NCI-H226 (cell line): Measurements from ENCODE around the gene KCNQ4.

Experiments
- DNase-seq: peaks from one replicate; pipeline ENCODE4 v3.0.0-alpha.2; 2015

The KCNQ4 gene

DNA sequence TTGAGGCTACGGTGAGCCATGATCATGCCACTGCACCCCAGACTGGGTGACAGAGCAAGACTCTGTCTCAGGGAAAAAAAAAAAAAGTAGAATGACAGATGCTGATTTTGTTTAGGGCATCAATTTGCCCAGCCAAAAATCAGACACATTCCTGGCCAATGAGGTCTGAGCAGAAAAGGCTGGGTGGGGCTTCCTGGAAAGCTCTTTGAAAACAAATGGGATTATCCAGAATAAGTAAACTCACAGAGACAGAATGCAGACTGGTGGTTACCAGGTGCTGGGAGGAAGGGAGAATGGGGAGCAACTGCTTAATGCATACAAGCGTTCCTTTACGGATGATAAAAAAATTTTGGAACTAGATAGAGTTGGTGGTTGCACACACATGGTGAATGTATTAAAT is 88.7 kb downstream of the KCNQ4 start:
- DNase-seq: peak; percentile 39

DNA sequence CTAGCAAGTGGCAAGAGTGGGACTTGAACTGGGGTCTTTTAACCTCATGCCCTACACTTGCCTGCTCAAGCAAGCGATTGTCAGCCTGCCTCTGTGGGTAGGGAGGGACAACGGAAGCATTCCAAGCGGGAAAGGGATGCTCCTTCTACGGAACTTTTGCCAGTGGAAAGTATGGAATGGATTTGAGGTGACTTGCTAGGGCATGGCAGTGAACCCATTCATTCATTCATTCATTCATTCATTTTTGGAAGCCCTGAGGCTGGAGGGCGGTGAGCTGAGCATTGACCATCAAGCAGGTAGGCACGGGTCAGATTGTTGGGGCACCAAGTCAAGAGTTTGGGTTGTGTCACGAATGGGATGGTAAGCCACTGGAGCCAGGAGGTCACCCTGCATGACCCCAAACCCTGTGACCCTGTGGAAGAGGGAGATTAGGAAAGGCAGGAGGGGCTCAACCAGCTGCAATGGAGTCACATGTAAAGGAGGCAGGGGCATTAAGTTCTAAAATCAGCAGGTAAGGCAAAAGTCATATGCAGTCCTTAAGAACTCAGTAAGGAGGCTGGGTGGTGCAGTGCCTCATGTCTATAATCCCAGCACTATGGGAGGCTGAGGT is 90.4 kb downstream of the KCNQ4 start:
- no peak for DNase-seq

DNA sequence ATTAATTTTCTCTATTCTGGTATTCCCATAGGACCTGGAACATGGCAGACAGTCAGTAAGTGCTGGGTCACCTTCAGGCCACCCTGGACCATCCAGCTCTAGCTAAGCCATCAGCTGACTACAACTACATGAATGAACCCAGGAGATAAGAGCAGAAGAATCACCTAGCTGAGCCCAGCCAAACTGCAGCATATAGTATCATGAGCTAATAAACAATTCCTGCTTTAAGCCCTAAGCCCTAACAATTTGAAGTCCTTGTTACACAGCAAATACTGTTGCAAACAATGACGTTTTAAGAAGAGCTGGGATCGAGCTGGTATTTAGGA is 92.8 kb downstream of the KCNQ4 start:
- DNase-seq: no peak

DNA sequence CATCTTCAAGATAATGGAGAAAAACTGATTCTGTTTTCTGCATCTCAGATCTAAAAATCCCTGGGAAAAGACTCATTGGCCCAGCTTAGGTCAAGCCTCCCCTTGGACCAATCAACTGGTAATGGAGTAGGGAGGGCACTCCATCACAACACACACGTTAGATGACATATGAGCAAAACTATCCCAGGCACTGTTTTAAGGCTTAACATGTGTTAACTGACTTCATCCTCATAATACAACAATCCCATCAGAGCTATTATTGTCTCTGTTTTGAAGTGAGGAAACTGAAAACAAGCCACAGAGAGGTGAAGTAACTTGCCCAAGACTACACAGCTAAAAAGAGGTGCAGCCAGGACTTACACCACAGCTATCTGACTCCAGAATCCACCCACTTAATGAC is 93.3 kb downstream of the KCNQ4 start:
- DNase-seq: no peak

DNA sequence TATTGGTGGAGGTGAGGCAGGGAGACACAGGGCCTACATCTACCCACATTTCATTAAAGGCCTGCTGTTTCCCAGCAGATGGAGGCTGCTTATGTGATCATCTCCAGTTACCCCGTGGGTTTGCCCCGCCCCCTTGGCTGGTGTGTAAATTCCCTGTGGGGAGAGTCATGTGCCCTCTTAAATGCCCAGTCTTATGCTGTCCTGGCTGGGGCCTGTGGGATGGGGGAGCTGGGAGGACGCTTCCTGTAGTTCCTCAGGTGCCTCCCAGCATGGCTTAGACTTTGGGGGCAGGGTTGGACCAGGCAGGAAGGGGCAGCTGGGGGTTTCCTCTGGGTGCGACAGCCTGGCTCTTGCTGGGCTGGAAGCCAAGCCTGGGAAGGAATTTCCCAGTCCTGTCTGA is 94.1 kb downstream of the KCNQ4 start:
- peak; percentile 95 for DNase-seq

DNA sequence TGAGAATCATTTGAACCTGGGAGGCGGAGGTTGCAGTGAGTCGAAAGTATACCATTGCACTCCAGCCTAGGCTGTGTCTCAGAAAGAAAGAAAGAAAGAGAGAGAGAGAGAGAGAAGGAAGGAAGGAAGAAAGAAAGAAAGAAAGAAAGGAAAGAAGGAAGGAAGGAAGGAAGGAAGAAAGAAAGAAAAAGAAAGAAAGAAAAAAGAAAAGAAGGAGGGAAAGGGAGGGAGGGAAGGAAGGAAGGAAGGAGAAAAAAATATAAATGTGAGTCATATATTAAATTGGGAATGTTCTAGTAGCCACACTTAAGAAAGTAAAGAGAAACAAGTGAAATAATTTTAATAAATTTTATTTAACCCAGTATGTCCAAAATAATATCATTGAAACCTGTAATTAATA is 95.3 kb downstream of the KCNQ4 start:
- no peak for DNase-seq

DNA sequence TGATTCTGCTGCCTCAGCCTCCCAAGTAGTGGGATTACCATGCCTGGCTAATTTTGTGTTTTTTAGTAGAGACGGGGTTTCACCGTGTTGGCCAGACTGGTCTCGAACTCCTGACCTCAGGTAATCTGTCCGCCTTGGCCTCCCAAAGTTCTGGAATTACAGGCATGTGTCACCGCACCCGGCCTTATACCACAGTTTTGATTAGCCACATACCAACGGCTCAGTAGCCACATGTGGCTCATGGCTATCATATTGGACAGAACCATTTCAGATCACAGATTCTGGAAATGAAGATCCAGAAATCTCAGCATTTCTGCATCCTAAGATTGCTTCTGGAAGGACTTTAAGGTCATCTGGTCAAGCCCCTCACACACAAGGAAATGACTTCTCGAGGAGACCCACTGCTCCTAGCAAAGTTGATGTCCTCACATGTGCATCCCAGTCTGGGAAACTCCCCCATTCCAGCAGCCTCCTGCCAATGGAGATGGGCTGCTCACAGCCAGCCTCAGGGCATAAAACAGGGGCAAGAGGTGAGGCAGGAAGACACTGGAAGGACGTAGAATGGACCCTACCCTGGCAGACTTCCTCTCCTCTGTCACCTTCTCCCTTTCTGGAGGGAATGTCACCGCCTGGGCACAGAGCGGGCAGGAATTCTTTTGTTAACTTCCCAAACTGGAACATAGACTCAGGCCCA is 96.0 kb downstream of the KCNQ4 start:
- DNase-seq: peak; percentile 47

DNA sequence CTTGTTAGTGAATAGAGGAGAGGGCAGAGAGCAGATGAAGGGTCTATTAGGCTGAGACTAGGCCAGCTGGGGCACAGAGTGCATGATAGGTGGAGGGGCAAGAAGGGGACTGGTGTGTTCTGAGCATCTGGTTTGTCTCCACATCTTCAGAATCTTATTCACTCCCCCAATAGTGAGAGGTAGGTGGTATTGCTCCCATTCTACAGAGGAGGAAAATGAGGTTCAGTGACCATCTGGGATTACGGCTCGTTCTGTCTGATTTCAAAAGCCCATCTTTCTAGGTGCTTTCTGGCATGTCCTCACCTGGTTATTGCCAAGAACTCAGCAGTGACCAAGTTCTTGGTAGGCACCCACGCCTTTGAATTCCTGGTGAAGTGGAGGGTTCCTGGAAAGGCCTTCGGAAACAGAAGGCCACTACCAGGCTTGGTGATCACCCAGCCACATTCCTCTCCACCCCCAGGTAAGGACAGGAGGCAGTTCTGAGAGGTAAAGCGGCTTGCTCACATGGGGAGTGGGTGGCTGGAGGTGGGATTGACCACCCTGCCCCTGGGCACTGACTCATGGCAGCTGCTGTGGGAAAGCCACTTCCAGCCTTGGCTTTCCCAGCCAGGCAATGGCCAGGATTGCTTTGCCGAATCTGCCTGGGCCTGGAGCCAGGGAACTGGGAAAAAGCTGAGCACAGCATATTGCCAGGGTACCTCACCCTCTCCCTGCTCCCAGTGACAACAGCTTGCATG is 97.4 kb downstream of the KCNQ4 start:
- no peak for DNase-seq

DNA sequence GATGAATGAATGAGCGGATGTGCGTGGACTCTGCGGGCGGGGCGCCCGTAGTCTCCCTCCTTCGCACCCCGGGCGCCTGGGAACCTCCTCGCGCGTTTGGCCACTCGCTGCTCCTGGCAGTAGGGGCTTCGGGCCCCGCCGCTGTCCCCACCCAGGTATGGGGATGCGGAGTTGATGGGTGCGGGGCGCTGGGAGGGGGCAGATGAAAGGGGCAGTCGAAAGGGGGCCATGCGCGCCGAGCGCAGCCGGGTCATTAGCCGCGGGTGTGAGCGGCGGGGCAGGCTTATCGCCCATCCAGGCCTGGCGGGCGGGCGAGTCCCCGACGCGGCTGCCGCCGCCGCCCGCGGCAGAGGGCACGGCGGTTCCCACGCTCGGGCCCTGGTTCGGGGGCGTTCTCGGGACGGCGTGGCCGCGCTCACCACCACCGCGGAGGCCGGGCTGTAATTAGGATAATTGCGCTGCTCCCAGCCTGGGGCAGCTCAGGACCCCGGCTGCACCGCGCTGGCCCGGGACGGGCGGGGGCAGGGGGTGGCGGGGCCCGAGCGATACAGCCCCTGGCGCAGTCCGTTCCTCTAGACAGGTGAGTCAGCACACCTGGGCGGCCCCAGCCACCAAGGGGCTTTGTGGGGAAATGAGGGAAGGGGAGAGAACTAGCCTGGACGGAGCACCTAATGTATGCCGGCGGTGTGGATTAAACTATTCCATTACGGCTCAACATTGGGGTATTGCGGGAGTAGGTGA is 100.6 kb downstream of the KCNQ4 start:
- no peak for DNase-seq

DNA sequence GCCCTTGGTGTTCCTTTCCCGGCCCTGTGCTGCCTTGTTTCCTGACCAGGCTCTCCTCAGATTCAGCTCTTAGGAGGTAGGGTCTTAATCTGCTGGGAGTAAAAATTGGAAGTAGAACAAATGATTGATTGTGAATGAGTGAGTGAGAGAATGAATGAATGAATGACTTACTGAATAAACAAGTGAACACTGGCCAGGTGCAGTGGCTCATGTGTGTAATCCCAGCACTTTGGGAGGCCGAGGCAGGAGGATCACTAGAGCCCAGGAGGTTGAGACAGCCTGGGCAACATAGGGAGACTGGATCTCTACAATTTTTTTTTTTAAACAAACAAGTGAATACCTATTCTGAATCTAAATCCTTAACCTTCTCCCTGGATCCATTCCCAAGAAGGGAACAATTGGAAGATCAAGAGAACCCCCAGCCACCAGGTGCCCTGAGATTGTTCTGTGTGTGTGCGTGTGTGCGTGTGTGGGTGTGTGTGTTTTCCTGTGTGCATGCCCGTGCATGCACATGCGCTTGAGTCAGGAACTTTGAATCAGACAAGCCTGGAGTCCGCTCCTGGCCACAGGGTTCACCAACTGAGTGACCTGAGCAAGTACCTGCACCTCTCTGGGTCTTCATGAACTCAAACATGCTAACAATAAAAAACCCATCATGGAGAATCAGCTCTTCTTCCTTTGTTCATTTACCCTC is 102.9 kb downstream of the KCNQ4 start:
- DNase-seq: no peak

DNA sequence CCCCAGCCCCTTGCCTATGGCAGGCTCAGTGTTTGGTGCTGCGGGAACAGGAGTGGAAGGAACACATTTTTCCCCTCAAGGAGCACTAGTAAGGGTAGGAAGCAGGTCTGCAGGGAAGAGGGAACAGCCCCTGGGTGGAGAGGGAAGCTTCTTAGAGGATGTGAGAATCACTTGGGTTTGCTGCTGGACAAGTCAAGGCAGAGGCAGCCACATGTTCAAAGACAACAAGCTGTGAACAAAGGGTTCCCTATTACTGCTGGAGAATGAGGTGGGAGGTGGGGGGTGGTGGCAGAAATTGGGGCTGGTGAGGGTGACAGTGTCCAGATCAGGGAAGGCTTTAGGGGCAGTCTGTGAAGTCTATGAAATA is 103.4 kb downstream of the KCNQ4 start:
- DNase-seq: no peak

DNA sequence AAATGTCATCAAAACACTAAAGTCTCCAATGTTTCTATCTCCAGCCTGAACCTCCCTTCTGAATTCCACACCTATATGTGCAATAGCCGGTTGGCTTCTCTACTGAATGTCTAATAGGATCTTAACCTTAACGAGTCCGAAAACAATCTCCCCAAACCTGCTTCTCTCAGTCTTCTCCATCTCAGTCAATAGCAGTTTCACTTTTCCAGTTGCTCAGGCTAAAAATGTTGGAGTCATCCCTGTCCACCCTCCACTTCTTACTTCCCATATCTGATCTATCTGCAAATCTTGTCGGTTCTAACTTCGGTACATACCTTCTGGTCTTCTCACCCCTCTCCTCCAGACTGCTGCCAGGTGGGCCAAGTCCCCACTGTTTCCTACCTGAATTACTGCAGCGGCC is 104.1 kb downstream of the KCNQ4 start:
- DNase-seq: no peak
